ENCODE measurements around the gene LIPI. TPM values are rescaled to one million over a fixed set of nuclear protein-coding genes. Genes with fewer than 3 reads are reported as not detected.

Gene LIPI
- total and polyA plus RNA-seq, 7 donors, result not detected

- no peaks in the 10 kb centered on the region for H3K9me3 ChIP-seq
- intact Hi-C loops (cut with DNase I), result no loop called here
Measured at GRCh38 chr21:14076143-14076806, 134.5 kb downstream of the LIPI start.

DNA sequence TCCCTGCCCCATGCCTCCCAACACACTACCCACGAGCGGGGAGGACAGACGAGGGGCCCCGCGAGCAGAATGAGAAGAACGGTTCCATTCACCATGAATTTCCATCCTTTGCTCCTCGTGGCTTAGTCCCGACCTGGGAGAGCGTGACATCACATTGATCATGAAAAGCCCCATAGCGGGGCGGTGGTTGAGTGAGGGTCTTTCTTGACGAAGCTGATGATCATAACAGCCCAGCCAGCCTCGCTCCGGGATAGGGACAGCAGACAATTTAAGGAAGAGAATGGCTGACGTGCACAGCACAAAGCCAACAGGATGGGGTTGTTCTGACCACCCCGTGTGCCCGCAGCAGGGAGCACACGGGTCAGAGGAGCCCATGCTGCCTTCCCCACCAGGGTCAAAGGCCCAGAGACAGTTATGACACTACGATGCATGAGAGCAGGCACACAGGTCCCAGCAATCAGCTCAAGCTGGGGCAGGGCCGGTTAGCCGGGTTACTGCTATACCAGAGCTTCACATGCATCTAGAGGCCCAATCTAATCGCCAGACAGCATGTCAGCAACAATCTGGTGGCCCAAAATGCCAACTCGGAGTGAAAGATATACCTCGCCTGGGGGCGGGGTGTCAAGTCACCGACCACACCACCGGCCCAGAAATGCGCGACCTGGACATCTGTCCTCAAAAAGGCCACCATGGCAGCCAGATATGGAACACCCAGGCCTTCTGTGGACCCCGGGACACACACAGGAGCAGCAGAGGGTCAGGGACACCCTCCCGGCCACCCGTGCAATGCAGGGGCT, 135.2 kb downstream of the LIPI start:
- H3K9me3 ChIP-seq, result no peaks in the 10 kb centered on the region
- no peaks in the 10 kb centered on the region for H3K27me3 ChIP-seq
- WGBS, 2 donors, result 94 to 97% methylated on average over 32 of the region's 32 CpGs
- TF ChIP-seq POLR2A (IDR thresholded peaks at IDR 0.05), result no peak
- no peak for TF ChIP-seq POLR2AphosphoS5 (IDR thresholded peaks at IDR 0.05)
- no peak for TF ChIP-seq EP300 (IDR thresholded peaks at IDR 0.05)
- TF ChIP-seq, protein P1, sequence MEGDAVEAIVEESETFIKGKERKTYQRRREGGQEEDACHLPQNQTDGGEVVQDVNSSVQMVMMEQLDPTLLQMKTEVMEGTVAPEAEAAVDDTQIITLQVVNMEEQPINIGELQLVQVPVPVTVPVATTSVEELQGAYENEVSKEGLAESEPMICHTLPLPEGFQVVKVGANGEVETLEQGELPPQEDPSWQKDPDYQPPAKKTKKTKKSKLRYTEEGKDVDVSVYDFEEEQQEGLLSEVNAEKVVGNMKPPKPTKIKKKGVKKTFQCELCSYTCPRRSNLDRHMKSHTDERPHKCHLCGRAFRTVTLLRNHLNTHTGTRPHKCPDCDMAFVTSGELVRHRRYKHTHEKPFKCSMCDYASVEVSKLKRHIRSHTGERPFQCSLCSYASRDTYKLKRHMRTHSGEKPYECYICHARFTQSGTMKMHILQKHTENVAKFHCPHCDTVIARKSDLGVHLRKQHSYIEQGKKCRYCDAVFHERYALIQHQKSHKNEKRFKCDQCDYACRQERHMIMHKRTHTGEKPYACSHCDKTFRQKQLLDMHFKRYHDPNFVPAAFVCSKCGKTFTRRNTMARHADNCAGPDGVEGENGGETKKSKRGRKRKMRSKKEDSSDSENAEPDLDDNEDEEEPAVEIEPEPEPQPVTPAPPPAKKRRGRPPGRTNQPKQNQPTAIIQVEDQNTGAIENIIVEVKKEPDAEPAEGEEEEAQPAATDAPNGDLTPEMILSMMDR (IDR thresholded peaks at IDR 0.05), result no peak
- intact Hi-C loops (cut with DNase I), result no loop called here
- no peak overlapping the region for H3K4me3 ChIP-seq
- no peaks in the 10 kb centered on the region for H3K4me1 ChIP-seq
- H3K36me3 ChIP-seq, result peaks cover 0 to 6% (median 3%) of the 10 kb centered on the region in 4 donors
- H3K27ac ChIP-seq, result no peak overlapping the region
- DNase-seq, result peak; percentile 55

More at GRCh38 chr21:14076143-14076806, 134.5 kb downstream of the LIPI start:
- TF ChIP-seq EP300 (IDR thresholded peaks at IDR 0.05) (no peak), POLR2AphosphoS5 (IDR thresholded peaks at IDR 0.05) (no peak), POLR2A (IDR thresholded peaks at IDR 0.05) (no peak)
- TF ChIP-seq, protein P1 (IDR thresholded peaks at IDR 0.05), result no peak
- H3K36me3 ChIP-seq, result peaks cover 0 to 6% (median 2%) of the 10 kb centered on the region in 4 donors
- no peak overlapping the region for H3K4me3 ChIP-seq
- no peaks in the 10 kb centered on the region for H3K4me1 ChIP-seq
- no peak for DNase-seq
- 92 to 94% methylated on average over 32 of the region's 32 CpGs for WGBS, 2 donors
- no peaks in the 10 kb centered on the region for H3K27me3 ChIP-seq
- no peak overlapping the region for H3K27ac ChIP-seq

GRCh38 chr21:14074177-14074576, 136.6 kb downstream of the LIPI start:
- 96 to 98% methylated on average over 17 of the region's 17 CpGs for WGBS, 2 donors
- no peaks in the 10 kb centered on the region for H3K27me3 ChIP-seq
- no peak overlapping the region for H3K27ac ChIP-seq
- H3K4me3 ChIP-seq, result no peak overlapping the region
- peak; percentile 60 for DNase-seq
- intact Hi-C loops (cut with DNase I), result no loop called here
- TF ChIP-seq POLR2AphosphoS5 (IDR thresholded peaks at IDR 0.05) (no peak), POLR2A (IDR thresholded peaks at IDR 0.05) (no peak), EP300 (IDR thresholded peaks at IDR 0.05) (no peak)
- TF ChIP-seq, protein P1 (IDR thresholded peaks at IDR 0.05), result no peak
- no peaks in the 10 kb centered on the region for H3K9me3 ChIP-seq
- peaks cover 0 to 7% (median 3%) of the 10 kb centered on the region in 4 donors for H3K36me3 ChIP-seq
- no peaks in the 10 kb centered on the region for H3K4me1 ChIP-seq

DNA sequence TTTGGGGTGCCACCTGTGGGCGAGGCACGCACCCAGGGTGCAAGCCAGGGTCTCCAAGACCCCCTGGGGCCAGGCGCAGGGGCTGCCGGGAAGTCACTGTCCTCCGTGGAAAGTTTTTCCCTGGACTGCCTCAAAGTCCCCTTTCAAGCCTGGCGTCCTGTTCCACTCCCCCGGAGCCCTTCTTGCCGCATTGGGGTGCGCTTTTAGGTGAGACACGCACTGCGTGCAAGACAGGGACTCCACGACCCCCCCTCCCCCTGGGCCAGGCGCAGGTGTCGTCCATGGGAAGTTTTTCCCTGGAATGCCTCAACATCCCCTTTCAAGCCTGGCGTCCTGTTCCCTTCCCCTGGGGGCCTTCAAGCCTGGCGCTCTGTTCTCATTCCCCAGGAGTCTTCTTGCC, 137.1 kb downstream of the LIPI start:
- intact Hi-C loops (cut with DNase I), result no loop called here
- H3K4me3 ChIP-seq, result no peak overlapping the region
- H3K27me3 ChIP-seq, result no peaks in the 10 kb centered on the region
- TF ChIP-seq EP300 (IDR thresholded peaks at IDR 0.05), result no peak
- TF ChIP-seq POLR2AphosphoS5 (IDR thresholded peaks at IDR 0.05), result no peak
- TF ChIP-seq POLR2A (IDR thresholded peaks at IDR 0.05), result no peak
- TF ChIP-seq, protein P1 (IDR thresholded peaks at IDR 0.05), result no peak
- no peaks in the 10 kb centered on the region for H3K4me1 ChIP-seq
- no peak overlapping the region for H3K27ac ChIP-seq
- 92 to 97% methylated on average over 16 of the region's 16 CpGs for WGBS, 2 donors
- H3K9me3 ChIP-seq, result no peaks in the 10 kb centered on the region
- DNase-seq, result no peak
- H3K36me3 ChIP-seq, result peaks cover 0 to 7% (median 3%) of the 10 kb centered on the region in 4 donors
